HG03457 (cell line): ENCODE data around the gene GPR148.

ENCODE experiments used
- ATAC-seq: cut with Tn5 transposase; IDR thresholded peaks from one replicate; pipeline ENCODE4 v1.9.1; 2021; ENCODE audit warnings: moderate number of reproducible peaks; ENCODE audit not compliant: unreplicated experiment

The GPR148 gene

DNA sequence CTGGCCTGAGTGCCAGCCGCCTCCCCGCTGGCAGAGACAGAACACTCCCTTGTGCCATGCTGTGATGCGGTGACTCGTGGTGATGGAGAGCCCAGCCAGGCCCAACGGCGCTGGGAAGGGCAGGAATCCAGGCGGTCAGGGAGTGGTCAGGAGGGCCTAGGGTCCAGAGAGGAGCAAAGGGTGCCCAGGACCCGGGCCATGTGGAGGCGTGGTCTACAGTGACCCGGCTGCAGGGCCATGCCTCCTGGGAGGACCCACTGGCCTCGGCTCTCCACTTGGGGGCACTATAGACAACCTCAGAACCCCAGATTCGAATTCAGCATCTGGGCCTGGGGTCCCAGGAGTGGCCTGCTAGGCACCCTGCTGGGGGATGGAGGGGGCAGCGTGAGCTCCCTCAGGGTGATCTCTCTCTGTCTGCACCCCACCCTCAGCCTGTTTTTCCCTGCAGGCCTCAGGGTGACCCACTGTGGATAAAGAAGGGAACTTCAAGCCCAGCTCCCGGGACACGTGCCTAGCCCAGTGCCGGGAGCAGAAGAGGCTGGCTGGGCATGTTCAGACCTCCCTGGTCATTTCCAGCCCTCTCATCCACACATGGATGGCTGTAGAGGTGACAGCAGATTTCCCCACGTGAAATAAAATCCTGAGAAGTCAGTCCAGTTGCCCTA lies 39.5 kb downstream of the GPR148 start:
- no peak for ATAC-seq

DNA sequence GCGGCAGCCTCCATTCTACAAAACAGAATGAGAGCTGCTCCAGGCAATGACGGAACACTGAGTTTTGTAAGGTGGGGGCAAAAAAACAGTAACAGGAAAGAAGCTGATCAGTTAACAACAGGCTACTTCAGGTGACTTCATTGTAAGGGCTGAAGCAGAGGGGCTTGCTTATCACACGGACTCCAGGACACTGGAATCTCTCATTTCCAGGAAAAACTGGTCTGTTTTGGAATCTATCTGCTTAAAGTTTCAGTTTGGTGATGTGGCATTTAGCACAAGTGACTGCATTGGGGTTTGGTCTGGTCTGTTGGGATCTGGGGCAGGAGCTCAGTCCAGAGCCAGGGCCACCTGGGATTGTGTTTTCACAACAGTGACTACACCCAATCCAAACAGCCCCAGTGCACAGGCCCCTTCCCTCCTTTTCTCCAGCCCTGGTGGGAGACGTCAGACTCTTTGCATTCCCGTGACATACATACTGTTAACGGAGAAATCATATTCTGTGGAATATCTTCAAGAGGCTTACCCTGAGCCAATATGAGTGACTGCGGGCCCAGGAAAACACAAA lies 40.6 kb downstream of the GPR148 start:
- ATAC-seq = no peak

DNA sequence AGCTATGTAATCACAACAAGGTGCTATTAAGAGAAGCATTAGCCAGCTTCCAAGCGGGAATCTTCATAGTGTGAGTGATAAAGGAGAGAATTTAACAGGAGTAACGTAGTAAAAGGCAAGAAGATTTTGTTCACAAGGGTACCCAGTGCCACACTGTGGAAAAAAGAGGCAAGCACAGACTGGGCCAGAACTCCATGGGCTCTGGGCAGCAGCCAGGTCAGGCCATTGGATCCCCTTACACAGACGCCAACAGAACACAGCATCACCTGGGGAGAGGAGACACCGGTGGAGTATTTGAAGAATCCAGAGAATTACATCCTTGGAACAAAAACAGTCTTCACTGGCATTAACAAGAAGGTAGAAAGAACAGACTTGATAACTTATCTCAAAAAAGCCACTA lies 47.7 kb downstream of the GPR148 start:
- no peak for ATAC-seq

DNA sequence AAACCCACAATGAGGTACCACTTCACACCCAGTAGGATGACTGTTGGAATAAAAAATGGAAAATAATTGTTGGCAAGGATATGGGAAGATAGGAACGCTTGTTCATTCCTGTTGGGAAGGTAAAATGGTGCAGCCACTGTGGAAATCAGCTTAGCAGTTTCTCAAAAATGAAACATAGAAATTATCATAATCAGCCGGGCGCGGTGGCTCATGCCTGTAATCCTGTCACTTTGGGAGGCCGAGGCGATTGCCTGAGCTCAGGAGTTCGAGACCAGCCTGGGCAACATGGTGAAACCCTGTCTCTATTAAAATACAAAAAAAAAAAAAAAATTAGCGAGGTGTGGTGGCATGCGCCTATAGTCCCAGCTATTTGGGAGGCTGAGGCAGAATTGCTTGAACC lies 49.9 kb downstream of the GPR148 start:
- no peak for ATAC-seq
